Measurements from ENCODE around the gene OVOL1. TPM values are rescaled to one million over a fixed set of nuclear protein-coding genes. Genes with fewer than 3 reads are reported as not detected.

Gene OVOL1
- total RNA-seq, 1 experiment from 2014 or later: not detected

- no peak overlapping the region for H3K4me3 ChIP-seq
- H3K36me3 ChIP-seq: peaks cover 25% of the 10 kb centered on the region
- 0 out of 2 replicates have a peak, but pooled peaks cover 2% of the 10 kb centered on the region for H3K9me3 ChIP-seq
- H3K27me3 ChIP-seq: no peaks in the 10 kb centered on the region
- DNase-seq: no peak
Measured at GRCh38 chr11:65773784-65774411, 13.0 kb upstream of the OVOL1 start.

GRCh38 chr11:65774525-65775306, 12.1 kb upstream of the OVOL1 start:
- Histone ChIP-seq H3K27me3 (no peaks in the 10 kb centered on the region), H3K36me3 (peaks cover 32% of the 10 kb centered on the region), H3K4me3 (no peak overlapping the region), H3K9me3 (no peaks in the 10 kb centered on the region)
- DNase-seq: no peak

- DNase-seq: no peak
- Histone ChIP-seq H3K4me3 (no peak overlapping the region), H3K27me3 (no peaks in the 10 kb centered on the region), H3K9me3 (no peaks in the 10 kb centered on the region), H3K36me3 (peaks cover 32% of the 10 kb centered on the region)
Measured at GRCh38 chr11:65776196-65776595, 10.7 kb upstream of the OVOL1 start.

DNA sequence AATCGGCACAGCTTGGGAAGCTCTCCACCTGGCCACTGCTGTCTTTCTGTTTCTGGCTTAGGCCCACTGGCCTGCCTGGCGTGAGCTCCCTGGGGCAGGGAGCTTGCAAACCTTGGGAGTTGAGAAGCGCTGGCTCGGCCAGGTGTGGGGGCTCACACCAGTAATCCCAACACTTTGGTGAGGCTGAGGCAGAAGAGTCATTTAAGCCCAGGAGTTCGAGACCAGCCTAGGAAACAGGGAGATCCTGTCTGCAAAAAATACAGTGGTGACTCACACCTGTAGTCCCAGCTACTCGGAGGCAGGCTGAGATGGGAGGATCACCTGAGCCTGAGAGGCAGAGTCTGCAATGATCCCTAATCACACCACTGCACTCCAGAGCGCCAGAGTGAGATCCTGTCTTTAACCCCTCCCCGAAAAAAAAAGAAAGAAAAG, 10.1 kb upstream of the OVOL1 start:
- Histone ChIP-seq H3K4me3 (no peak overlapping the region), H3K36me3 (peaks cover 32% of the 10 kb centered on the region), H3K9me3 (no peaks in the 10 kb centered on the region), H3K27me3 (no peaks in the 10 kb centered on the region)
- DNase-seq: no peak

- no peaks in the 10 kb centered on the region for H3K9me3 ChIP-seq
- H3K4me3 ChIP-seq: no peak overlapping the region
- H3K27me3 ChIP-seq: no peaks in the 10 kb centered on the region
- DNase-seq: no peak
- peaks cover 32% of the 10 kb centered on the region for H3K36me3 ChIP-seq
Measured at GRCh38 chr11:65777241-65777640, 9.6 kb upstream of the OVOL1 start.

GRCh38 chr11:65777821-65778361, 9.0 kb upstream of the OVOL1 start:
- H3K27me3 ChIP-seq: no peaks in the 10 kb centered on the region
- H3K9me3 ChIP-seq: no peaks in the 10 kb centered on the region
- H3K4me3 ChIP-seq: no peak overlapping the region
- no peak for DNase-seq
- H3K36me3 ChIP-seq: peaks cover 32% of the 10 kb centered on the region

- H3K27me3 ChIP-seq: no peaks in the 10 kb centered on the region
- peaks cover 32% of the 10 kb centered on the region for H3K36me3 ChIP-seq
- DNase-seq: no peak
- no peak overlapping the region for H3K4me3 ChIP-seq
- H3K9me3 ChIP-seq: no peaks in the 10 kb centered on the region
Measured at GRCh38 chr11:65778431-65778900, 8.4 kb upstream of the OVOL1 start.

GRCh38 chr11:65778901-65779668, 7.8 kb upstream of the OVOL1 start:
- H3K4me3 ChIP-seq: peak overlapping the region; percentile 77
- peaks cover 32% of the 10 kb centered on the region for H3K36me3 ChIP-seq
- no peaks in the 10 kb centered on the region for H3K27me3 ChIP-seq

DNA sequence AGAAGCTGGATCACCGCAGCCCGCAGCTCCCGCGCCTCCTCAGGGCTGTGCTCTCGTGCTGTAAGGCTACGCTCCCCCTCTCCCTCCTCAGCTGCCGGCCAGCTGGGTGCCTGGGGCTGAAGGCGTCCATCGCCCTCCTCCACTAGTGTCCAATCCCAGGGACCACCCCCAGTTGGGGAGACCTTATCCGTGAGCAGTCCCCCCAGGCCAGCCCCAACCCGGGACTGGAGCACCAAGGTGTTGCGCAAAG, 7.3 kb upstream of the OVOL1 start:
- no peaks in the 10 kb centered on the region for H3K27me3 ChIP-seq
- H3K4me3 ChIP-seq: peak overlapping the region; percentile 77
- H3K36me3 ChIP-seq: peaks cover 32% of the 10 kb centered on the region
- no peak for DNase-seq
- H3K9me3 ChIP-seq: no peaks in the 10 kb centered on the region

More at GRCh38 chr11:65778901-65779668, 7.8 kb upstream of the OVOL1 start:
- DNase-seq: no peak
- H3K9me3 ChIP-seq: no peaks in the 10 kb centered on the region

- H3K36me3 ChIP-seq: peaks cover 27% of the 10 kb centered on the region
- peak overlapping the region; percentile 77 for H3K4me3 ChIP-seq
- peak; percentile 83 for DNase-seq
- no peaks in the 10 kb centered on the region for H3K27me3 ChIP-seq
- H3K9me3 ChIP-seq: no peaks in the 10 kb centered on the region
Measured at GRCh38 chr11:65779919-65780769, 6.7 kb upstream of the OVOL1 start.

DNA sequence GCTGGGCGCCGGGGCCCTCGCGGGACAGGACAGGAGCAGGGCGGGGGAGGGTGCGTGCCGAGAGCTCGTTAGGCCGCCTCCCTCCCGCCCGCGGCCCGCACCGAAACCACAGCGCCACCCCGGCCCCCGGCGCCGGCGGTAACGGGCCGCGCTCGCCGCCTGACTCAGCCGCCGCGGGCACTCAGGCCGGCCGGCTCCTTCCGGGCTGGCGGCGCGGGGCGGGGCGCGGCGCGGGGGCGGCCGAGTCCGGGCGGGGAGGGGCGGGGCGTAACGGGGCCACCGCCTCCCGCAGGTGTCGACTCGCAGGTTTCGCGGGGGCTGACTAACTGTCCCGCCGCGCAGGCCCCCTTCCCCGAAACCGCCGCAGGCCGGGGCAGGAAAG, 6.1 kb upstream of the OVOL1 start, which contains the start of gene AP5B1:
TSS of gene AP5B1 (minus strand) at position 207 of the 382 bp plus-strand sequence. CDS start 385 bp downstream, outside the sequence.
- DNase-seq: peak; percentile 72
- H3K27me3 ChIP-seq: 0 out of 2 replicates have a peak, but pooled peaks cover 2% of the 10 kb centered on the region

DNA sequence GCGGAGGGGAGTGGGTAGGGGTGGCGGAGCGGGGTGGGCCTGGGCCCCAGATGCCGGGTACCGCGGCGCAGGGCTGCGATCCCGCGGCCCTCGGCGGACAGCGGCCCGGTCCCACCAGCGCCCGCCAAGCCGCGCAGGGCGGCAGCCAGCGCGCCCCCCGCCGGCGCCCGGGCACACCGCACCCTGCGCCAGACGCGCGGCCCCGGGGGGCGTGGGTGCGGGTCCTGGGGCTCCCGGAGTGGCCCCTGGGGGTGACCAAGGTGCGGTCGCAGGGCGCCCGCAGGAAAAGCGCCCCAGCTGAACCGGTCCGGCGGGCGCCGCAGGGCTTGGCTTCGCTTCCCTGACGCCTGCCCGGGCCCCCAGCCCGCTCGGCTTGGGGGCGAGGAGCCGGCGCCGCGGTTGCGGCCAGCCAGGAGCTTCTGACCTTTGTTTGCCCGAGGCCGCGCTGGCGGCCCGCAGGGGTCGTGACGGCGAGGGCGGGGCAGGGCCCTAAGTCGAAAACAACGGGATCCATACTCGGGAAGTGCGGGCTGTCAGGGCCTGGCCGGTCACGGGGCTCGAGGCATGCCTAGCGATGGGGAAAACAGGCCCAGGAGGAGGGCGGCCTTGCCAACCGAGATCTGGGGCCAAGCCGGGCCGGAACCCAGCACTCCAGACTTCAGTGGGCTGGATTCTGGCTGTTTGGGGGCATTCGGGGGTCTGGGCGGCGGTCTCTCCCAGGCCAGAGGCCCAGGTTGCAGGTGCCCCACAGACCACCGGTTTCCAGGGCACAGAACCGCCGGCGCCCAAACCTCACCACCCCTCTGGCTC, 5.5 kb upstream of the OVOL1 start:
- Histone ChIP-seq H3K36me3 (peaks cover 25% of the 10 kb centered on the region), H3K9me3 (no peaks in the 10 kb centered on the region), H3K27me3 (peaks cover 5% of the 10 kb centered on the region; the same call in 1 of the 2 replicates), H3K4me3 (peak overlapping the region; percentile 77)
- DNase-seq: no peak

More for the DNA sequence above, 6.1 kb upstream of the OVOL1 start, which contains the start of gene AP5B1:
- Histone ChIP-seq H3K9me3 (no peaks in the 10 kb centered on the region), H3K4me3 (peak within 1 kb of the TSS; percentile 77), H3K36me3 (peaks cover 25% of the 10 kb centered on the region)

GRCh38 chr11:65781962-65782815, 4.7 kb upstream of the OVOL1 start:
- H3K36me3 ChIP-seq: peaks cover 22% of the 10 kb centered on the region
- H3K4me3 ChIP-seq: no peak overlapping the region
- DNase-seq: no peak
- H3K27me3 ChIP-seq: peaks cover 8% of the 10 kb centered on the region
- H3K9me3 ChIP-seq: no peaks in the 10 kb centered on the region

- Histone ChIP-seq H3K27me3 (peaks cover 12% of the 10 kb centered on the region), H3K4me3 (no peak overlapping the region), H3K9me3 (no peaks in the 10 kb centered on the region), H3K36me3 (peaks cover 16% of the 10 kb centered on the region)
- no peak for DNase-seq
Measured at GRCh38 chr11:65782816-65783228, 4.0 kb upstream of the OVOL1 start.

All from MG63 (cell line).